ENCODE results near the gene OPALIN. TPM values are rescaled to one million over a fixed set of nuclear protein-coding genes. Genes with fewer than 3 reads are reported as not detected.

Gene OPALIN
- total and polyA plus RNA-seq, 2 donors (not counting 1 experiment from before 2014, with no cell fraction given) = not detected

DNA sequence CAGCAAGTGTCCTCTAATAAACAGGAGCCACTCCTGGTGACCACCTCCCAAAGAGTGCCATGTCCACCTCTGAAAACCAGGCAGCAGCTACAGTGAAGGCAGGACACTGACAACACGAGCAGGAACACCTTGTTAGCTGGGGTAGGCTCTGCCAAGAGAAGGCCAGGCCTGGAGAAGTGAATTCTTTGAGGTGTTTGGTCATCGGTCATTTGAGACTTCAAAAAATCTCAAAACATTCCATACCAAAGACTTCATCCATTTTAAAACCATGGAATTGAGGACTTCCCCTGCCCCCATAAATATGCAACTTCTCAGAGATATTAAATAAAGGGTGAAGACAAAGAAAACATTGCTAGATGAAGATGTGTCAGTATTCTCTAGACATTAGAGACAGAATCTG, 28.4 kb upstream of the OPALIN start:
- H2AFZ ChIP-seq (ENCODE audit: insufficient read depth, low read depth, low read length, poor library complexity, severe bottlenecking) = no peak overlapping the region
- Mint-ChIP-seq H3K4me1 (no peaks in the 10 kb centered on the region), H3K4me3 (no peak overlapping the region), H3K27me3 (peaks cover 40% of the 10 kb centered on the region), H3K27ac (no peak overlapping the region), H3K9me3 (ENCODE audit: insufficient read depth) (no peaks in the 10 kb centered on the region)
- no peaks in the 10 kb centered on the region for H3K9me3 ChIP-seq (ENCODE audit: control extremely low read depth in 1 of 3, control insufficient read depth in 2 of 3, insufficient read depth in 1 of 3, low read length in 2 of 3)
- DNase-seq = no peak
- no peaks in the 10 kb centered on the region for H3K4me1 ChIP-seq (ENCODE audit: control insufficient read depth in 2 of 2, insufficient read depth in 2 of 2, low read length in 2 of 2)
- H3K4me3 ChIP-seq (ENCODE audit: control extremely low read depth in 1 of 5, extremely low read depth in 1 of 5, insufficient read depth in 1 of 5, low read depth in 2 of 5, low read length in 4 of 5) = no peak overlapping the region
- POLR2A ChIA-PET = no interaction called here
- CTCF ChIA-PET = interaction anchor here (2.6 to 3.2 kb wide), 2 partner anchors 9 to 16 kb away, joined by 8 to 17 read pairs; no protein-coding TSS in a partner anchor
- H4K20me1 ChIP-seq (ENCODE audit: control insufficient read depth, insufficient read depth, low read length, poor library complexity, severe bottlenecking) = no peaks in the 10 kb centered on the region
- H3K36me3 ChIP-seq (replicated peaks in 1 of 2; ENCODE audit: control extremely low read depth in 1 of 2, control insufficient read depth in 1 of 2, extremely low read depth in 1 of 2, insufficient read depth in 2 of 2, low read length in 1 of 2) = no peaks in the 10 kb centered on the region
- WGBS (ENCODE audit: insufficient coverage) = no CpG with 5 or more reads among the region's 2 CpGs
- no peak overlapping the region for H3K9ac ChIP-seq (ENCODE audit: low read length)
- H3K27me3 ChIP-seq (replicated peaks in 1 of 4; ENCODE audit: control extremely low read depth in 1 of 4, control insufficient read depth in 3 of 4, insufficient read depth in 4 of 4, low read length in 3 of 4) = no peaks in the 10 kb centered on the region
- intact Hi-C loops (cut with micrococcal nuclease) = no loop called here
- ATAC-seq (ENCODE audit: low read depth) = no peak
- TF ChIP-seq, protein P1, sequence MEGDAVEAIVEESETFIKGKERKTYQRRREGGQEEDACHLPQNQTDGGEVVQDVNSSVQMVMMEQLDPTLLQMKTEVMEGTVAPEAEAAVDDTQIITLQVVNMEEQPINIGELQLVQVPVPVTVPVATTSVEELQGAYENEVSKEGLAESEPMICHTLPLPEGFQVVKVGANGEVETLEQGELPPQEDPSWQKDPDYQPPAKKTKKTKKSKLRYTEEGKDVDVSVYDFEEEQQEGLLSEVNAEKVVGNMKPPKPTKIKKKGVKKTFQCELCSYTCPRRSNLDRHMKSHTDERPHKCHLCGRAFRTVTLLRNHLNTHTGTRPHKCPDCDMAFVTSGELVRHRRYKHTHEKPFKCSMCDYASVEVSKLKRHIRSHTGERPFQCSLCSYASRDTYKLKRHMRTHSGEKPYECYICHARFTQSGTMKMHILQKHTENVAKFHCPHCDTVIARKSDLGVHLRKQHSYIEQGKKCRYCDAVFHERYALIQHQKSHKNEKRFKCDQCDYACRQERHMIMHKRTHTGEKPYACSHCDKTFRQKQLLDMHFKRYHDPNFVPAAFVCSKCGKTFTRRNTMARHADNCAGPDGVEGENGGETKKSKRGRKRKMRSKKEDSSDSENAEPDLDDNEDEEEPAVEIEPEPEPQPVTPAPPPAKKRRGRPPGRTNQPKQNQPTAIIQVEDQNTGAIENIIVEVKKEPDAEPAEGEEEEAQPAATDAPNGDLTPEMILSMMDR (IDR thresholded peaks at IDR 0.05) = no peak
- no peak for TF ChIP-seq EZH2 (IDR thresholded peaks at IDR 0.05; ENCODE audit: borderline replicate concordance, insufficient read depth, low read depth, low read length, poor library complexity, severe bottlenecking)
- H3K79me2 ChIP-seq (ENCODE audit: control insufficient read depth, insufficient read depth, low read length) = no peaks in the 10 kb centered on the region
- H3K4me2 ChIP-seq (replicated peaks; ENCODE audit: low read depth, low read length, poor library complexity, severe bottlenecking) = no peak overlapping the region
- H3K27ac ChIP-seq (ENCODE audit: low read length in 2 of 2) = no peak overlapping the region

DNA sequence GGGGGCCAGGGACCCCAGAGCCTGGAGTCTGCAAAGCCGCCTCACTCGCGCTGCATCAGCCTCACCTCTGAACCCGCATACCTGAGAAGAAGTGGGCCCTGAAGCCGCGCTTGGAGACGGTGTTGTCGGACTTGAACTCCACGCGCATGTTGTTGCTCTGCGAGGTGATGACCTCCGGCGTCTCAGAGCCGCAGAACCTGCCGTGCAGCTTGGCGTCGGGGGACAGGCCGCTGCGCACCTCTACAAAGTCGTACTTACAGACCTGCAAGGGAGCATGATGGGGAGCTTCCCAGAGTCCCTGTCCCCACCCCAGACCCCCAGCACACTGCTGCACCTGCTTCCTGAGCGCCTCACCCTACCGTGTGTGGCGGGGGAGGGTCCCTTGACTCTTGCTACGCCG, 25.7 kb upstream of the OPALIN start:
- intact Hi-C loops (cut with micrococcal nuclease) = no loop called here
- Histone ChIP-seq H3K4me1 (ENCODE audit: control insufficient read depth in 2 of 2, insufficient read depth in 2 of 2, low read length in 2 of 2) (no peaks in the 10 kb centered on the region), H3K4me2 (replicated peaks; ENCODE audit: low read depth, low read length, poor library complexity, severe bottlenecking) (no peak overlapping the region), H3K79me2 (ENCODE audit: control insufficient read depth, insufficient read depth, low read length) (no peaks in the 10 kb centered on the region), H3K36me3 (replicated peaks in 1 of 2; ENCODE audit: control extremely low read depth in 1 of 2, control insufficient read depth in 1 of 2, extremely low read depth in 1 of 2, insufficient read depth in 2 of 2, low read length in 1 of 2) (no peaks in the 10 kb centered on the region), H3K9ac (ENCODE audit: low read length) (no peak overlapping the region), H3K9me3 (ENCODE audit: control extremely low read depth in 1 of 3, control insufficient read depth in 2 of 3, insufficient read depth in 1 of 3, low read length in 2 of 3) (no peaks in the 10 kb centered on the region), H3K27me3 (replicated peaks in 1 of 4; ENCODE audit: control extremely low read depth in 1 of 4, control insufficient read depth in 3 of 4, insufficient read depth in 4 of 4, low read length in 3 of 4) (no peaks in the 10 kb centered on the region), H3K4me3 (ENCODE audit: control extremely low read depth in 1 of 5, extremely low read depth in 1 of 5, insufficient read depth in 1 of 5, low read depth in 2 of 5, low read length in 4 of 5) (no peak overlapping the region), H4K20me1 (ENCODE audit: control insufficient read depth, insufficient read depth, low read length, poor library complexity, severe bottlenecking) (no peaks in the 10 kb centered on the region), H3K27ac (ENCODE audit: low read length in 2 of 2) (no peak overlapping the region), H2AFZ (ENCODE audit: insufficient read depth, low read depth, low read length, poor library complexity, severe bottlenecking) (no peak overlapping the region)
- ChIA-PET POLR2A (no interaction called here), CTCF (interaction anchor here (1.2 to 3.2 kb wide), 2 partner anchors 13 to 18 kb away, joined by 3 to 17 read pairs; no protein-coding TSS in a partner anchor)
- DNase-seq = no peak
- ATAC-seq (ENCODE audit: low read depth) = no peak
- no peak overlapping the region for H3K4me3 Mint-ChIP-seq
- H3K9me3 Mint-ChIP-seq (ENCODE audit: insufficient read depth) = no peaks in the 10 kb centered on the region
- H3K4me1 Mint-ChIP-seq = no peaks in the 10 kb centered on the region
- H3K27ac Mint-ChIP-seq = no peak overlapping the region
- H3K27me3 Mint-ChIP-seq = peaks cover 44% of the 10 kb centered on the region
- WGBS (ENCODE audit: insufficient coverage) = 81% methylated on average over 25 of the region's 25 CpGs
- TF ChIP-seq EZH2 (IDR thresholded peaks at IDR 0.05; ENCODE audit: borderline replicate concordance, insufficient read depth, low read depth, low read length, poor library complexity, severe bottlenecking) = no peak
- TF ChIP-seq, protein P1 (IDR thresholded peaks at IDR 0.05) = no peak
